Breast epithelium (tissue), 3 donors: ENCODE measurements around the gene RNF39.

Source experiments
- POLR2A ChIP-seq: fragments of 450-650 bp; IDR thresholded peaks from one replicate; pipeline ENCODE4 v1.6.1; 2016; ENCODE audit warnings: antibody characterized with exemption, mild to moderate bottlenecking, moderate library complexity
- TF ChIP-seq, protein P1 (sequence below), 3 donors: fragments of 450-650 bp; IDR thresholded peaks; one replicate each; pipeline ENCODE4 v1.5.1; 2016 to 2017; ENCODE audit warnings: antibody characterized with exemption in 3 of 3, mild to moderate bottlenecking in 3 of 3, moderate library complexity in 3 of 3

DNA sequence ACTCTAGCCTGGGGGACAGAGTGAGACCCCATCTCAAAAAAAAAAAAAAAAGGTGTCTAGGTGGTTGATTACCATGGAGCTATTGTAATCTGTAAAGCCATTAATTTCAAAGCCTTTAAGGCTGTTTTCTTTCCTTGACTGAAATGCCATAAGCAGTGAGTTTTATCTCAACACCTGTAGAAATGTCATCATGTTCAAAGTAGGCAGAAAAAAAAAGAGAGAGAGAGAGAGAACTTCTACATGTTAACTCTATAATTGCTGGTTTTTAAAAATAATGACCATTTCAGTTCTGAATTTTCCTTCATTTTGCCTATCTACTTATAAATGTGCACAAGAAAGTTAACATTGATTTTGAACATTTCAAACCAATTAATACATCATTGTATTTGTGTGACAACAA lies 44.2 kb downstream of the RNF39 start:
- TF ChIP-seq, protein P1, sequence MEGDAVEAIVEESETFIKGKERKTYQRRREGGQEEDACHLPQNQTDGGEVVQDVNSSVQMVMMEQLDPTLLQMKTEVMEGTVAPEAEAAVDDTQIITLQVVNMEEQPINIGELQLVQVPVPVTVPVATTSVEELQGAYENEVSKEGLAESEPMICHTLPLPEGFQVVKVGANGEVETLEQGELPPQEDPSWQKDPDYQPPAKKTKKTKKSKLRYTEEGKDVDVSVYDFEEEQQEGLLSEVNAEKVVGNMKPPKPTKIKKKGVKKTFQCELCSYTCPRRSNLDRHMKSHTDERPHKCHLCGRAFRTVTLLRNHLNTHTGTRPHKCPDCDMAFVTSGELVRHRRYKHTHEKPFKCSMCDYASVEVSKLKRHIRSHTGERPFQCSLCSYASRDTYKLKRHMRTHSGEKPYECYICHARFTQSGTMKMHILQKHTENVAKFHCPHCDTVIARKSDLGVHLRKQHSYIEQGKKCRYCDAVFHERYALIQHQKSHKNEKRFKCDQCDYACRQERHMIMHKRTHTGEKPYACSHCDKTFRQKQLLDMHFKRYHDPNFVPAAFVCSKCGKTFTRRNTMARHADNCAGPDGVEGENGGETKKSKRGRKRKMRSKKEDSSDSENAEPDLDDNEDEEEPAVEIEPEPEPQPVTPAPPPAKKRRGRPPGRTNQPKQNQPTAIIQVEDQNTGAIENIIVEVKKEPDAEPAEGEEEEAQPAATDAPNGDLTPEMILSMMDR (IDR thresholded peaks at IDR 0.05), result no peak
- TF ChIP-seq POLR2A, result no peak
